Keratinocyte (primary cell): ENCODE results near the gene TET1. TPM values are rescaled to one million over a fixed set of nuclear protein-coding genes. Genes with fewer than 3 reads are reported as not detected.
"Not testable (repeated sequence)": the region's sequence is repeated elsewhere in the genome, so short reads cannot be mapped to it uniquely, and the experiment has no call there.

ENCODE experiments used
- DNase-seq: peaks from one replicate; pipeline ENCODE4 v3.0.0-alpha.2; 2011; ENCODE audit warnings: low read depth, missing footprints, low spot score
- FAIRE-seq: peaks from 2 replicates; lab custom pipeline; 2011; peaks lifted over from hg19 to GRCh38; lab: Jason Lieb, UNC
- H2AFZ ChIP-seq: 2 replicates; pipeline ENCODE4 v1.6.0; 2012; ENCODE audit warnings: low read length, control low read depth, inconsistent platforms; ENCODE audit not compliant: control insufficient read depth
- H3K27ac ChIP-seq: 2 replicates; pipeline ENCODE4 v1.5.1; 2011; ENCODE audit warnings: low read length; ENCODE audit not compliant: control insufficient read depth, insufficient read depth
- H3K27me3 ChIP-seq: 3 replicates; pipeline ENCODE4 v1.6.0; 2011; ENCODE audit warnings: low read length; ENCODE audit not compliant: control insufficient read depth, insufficient read depth; ENCODE audit errors: extremely low read depth
- H3K36me3 ChIP-seq, 2 experiments: 2 replicates in 1 of 2; 3 replicates in 1 of 2; pipeline ENCODE4 v1.5.1; 2011; ENCODE audit warnings: low read length in 2 of 2, mild to moderate bottlenecking in 1 of 2; ENCODE audit not compliant: control insufficient read depth in 2 of 2, insufficient read depth in 2 of 2; ENCODE audit errors: extremely low read depth in 1 of 2
- H3K4me1 ChIP-seq: 3 replicates; pipeline ENCODE4 v1.5.1; 2011; ENCODE audit warnings: low read length; ENCODE audit not compliant: control insufficient read depth, insufficient read depth; ENCODE audit errors: extremely low read depth
- H3K4me2 ChIP-seq: 3 replicates; pipeline ENCODE4 v1.6.0; 2011; ENCODE audit warnings: low read depth, low read length; ENCODE audit not compliant: control insufficient read depth, insufficient read depth; ENCODE audit errors: extremely low read depth
- H3K4me3 ChIP-seq, 3 experiments: fragments of 200-600 bp in 1 of 3; sonication (generic) in 1 of 3; 2 replicates in 2 of 3; 3 replicates in 1 of 3; pipeline ENCODE4 v1.5.1; 2011 to 2016; ENCODE audit warnings: low read length in 3 of 3, mild to moderate bottlenecking in 3 of 3, control low read depth in 2 of 3, inconsistent platforms in 1 of 3, low read depth in 1 of 3, mixed read lengths in 1 of 3, mixed run types in 1 of 3, moderate library complexity in 1 of 3; ENCODE audit not compliant: control insufficient read depth in 2 of 3, insufficient read depth in 2 of 3; ENCODE audit errors: extremely low read depth in 1 of 3
- H3K79me2 ChIP-seq: 2 replicates; pipeline ENCODE4 v1.6.0; 2012; ENCODE audit warnings: low read length; ENCODE audit not compliant: control insufficient read depth, insufficient read depth
- H3K9ac ChIP-seq: 3 replicates; pipeline ENCODE4 v1.6.0; 2011; ENCODE audit warnings: low read length; ENCODE audit not compliant: control insufficient read depth, insufficient read depth; ENCODE audit errors: extremely low read depth
- H3K9me1 ChIP-seq: 3 replicates; pipeline ENCODE4 v1.6.0; 2011; ENCODE audit warnings: low read length; ENCODE audit not compliant: control insufficient read depth, insufficient read depth; ENCODE audit errors: extremely low read depth
- H3K9me3 ChIP-seq: 2 replicates; pipeline ENCODE4 v1.5.1; 2012; ENCODE audit warnings: low read depth, low read length; ENCODE audit not compliant: control insufficient read depth
- H4K20me1 ChIP-seq: 3 replicates; pipeline ENCODE4 v1.6.0; 2011; ENCODE audit warnings: low read length; ENCODE audit not compliant: control insufficient read depth, insufficient read depth; ENCODE audit errors: extremely low read depth
- CTCF ChIP-seq, 3 experiments: IDR thresholded peaks in 1 of 3; conservative IDR thresholded peaks in 1 of 3; optimal IDR thresholded peaks in 1 of 3; 2 replicates in 2 of 3; 3 replicates in 1 of 3; pipeline versions ENCODE3 to v1.5.1; 2011; ENCODE audit warnings: low read length in 3 of 3, mild to moderate bottlenecking in 3 of 3, moderate library complexity in 2 of 3, control low read depth in 1 of 3, inconsistent platforms in 1 of 3; ENCODE audit not compliant: insufficient read depth in 2 of 3; ENCODE audit errors: extremely low read depth in 1 of 3
- EZH2 ChIP-seq: IDR thresholded peaks from one replicate; pipeline ENCODE4 v1.6.1; 2012; ENCODE audit warnings: inconsistent platforms, mild to moderate bottlenecking, low read length, moderate library complexity
- dilution Hi-C: fragments of 300-500 bp; cut with MboI; formaldehyde crosslinking; loops from one replicate; pipeline ENCODE4 v1.7.0; 2020; ENCODE audit warnings: low sequenced_read_pairs; ENCODE audit not compliant: extremely low pct_ligation_motif_present
- polyA plus RNA-seq, 5 experiments: library from polyadenylated mRNA; depleted of rRNA in 3 of 5; stranded (reverse) in 3 of 5; stranded (forward) in 1 of 5; unstranded in 1 of 5; fragments of >200 nt; gene quantifications; 1 replicate in 1 of 5; 2 replicates in 3 of 5; 3 replicates in 1 of 5; pipeline versions ENCODE4 v1.2.1 to v1.2.3, GENCODE V29; 2011 to 2012; ENCODE audit warnings: missing spikeins in 2 of 5, low read depth in 1 of 5, low replicate concordance in 1 of 5

The TET1 gene
- polyA plus RNA-seq, 1 donor (not counting 4 experiments of a cell fraction or from before 2014, with no cell fraction given), result 0.08 TPM

GRCh38 chr10:68617691-68618090 is 57.6 kb downstream of the TET1 start:
- H3K4me1 ChIP-seq, DNase-seq, H3K27me3 ChIP-seq, H4K20me1 ChIP-seq, H3K9ac ChIP-seq, H3K4me2 ChIP-seq, H3K9me1 ChIP-seq, H3K79me2 ChIP-seq, H3K4me3 ChIP-seq, FAIRE-seq, dilution Hi-C loops, H3K27ac ChIP-seq, H2AFZ ChIP-seq, H3K9me3 ChIP-seq, H3K36me3 ChIP-seq: not testable (repeated sequence)

- no peaks in the 10 kb centered on the region for H3K27me3 ChIP-seq
- no peaks in the 10 kb centered on the region for H3K9me1 ChIP-seq
- no peaks in the 10 kb centered on the region for H3K36me3 ChIP-seq
- H3K4me3 ChIP-seq, result no peak overlapping the region
- no peak for DNase-seq
- no peak overlapping the region for H3K27ac ChIP-seq
- H3K4me1 ChIP-seq, result no peaks in the 10 kb centered on the region
- no peak for FAIRE-seq
- TF ChIP-seq CTCF (optimal IDR thresholded peaks at IDR 0.05 in 1 of 3, IDR thresholded peaks at IDR 0.05 in 1 of 3, conservative IDR thresholded peaks at IDR 0.05 in 1 of 3; ENCODE audit: extremely low read depth in 1 of 3, insufficient read depth in 2 of 3, low read length in 3 of 3) (no peak), EZH2 (no peak)
- no peaks in the 10 kb centered on the region for H3K79me2 ChIP-seq
- H2AFZ ChIP-seq, result no peak overlapping the region
- dilution Hi-C loops, result no loop called here
- no peak overlapping the region for H3K4me2 ChIP-seq
- H3K9ac ChIP-seq, result no peak overlapping the region
- H4K20me1 ChIP-seq, result no peaks in the 10 kb centered on the region
- H3K9me3 ChIP-seq, result no peaks in the 10 kb centered on the region
These were observed 58.1 kb downstream of the TET1 start for GRCh38 chr10:68618234-68618633.

- no peaks in the 10 kb centered on the region for H3K4me1 ChIP-seq
- DNase-seq, result no peak
- no peak overlapping the region for H3K9ac ChIP-seq
- no peaks in the 10 kb centered on the region for H3K27me3 ChIP-seq
- FAIRE-seq, result no peak
- no peaks in the 10 kb centered on the region for H3K9me3 ChIP-seq
- H2AFZ ChIP-seq, result no peak overlapping the region
- H3K27ac ChIP-seq, result no peak overlapping the region
- no peaks in the 10 kb centered on the region for H3K9me1 ChIP-seq
- dilution Hi-C loops, result no loop called here
- TF ChIP-seq CTCF (optimal IDR thresholded peaks at IDR 0.05 in 1 of 3, IDR thresholded peaks at IDR 0.05 in 1 of 3, conservative IDR thresholded peaks at IDR 0.05 in 1 of 3; ENCODE audit: extremely low read depth in 1 of 3, insufficient read depth in 2 of 3, low read length in 3 of 3), result no peak
- no peaks in the 10 kb centered on the region for H3K36me3 ChIP-seq
- H3K4me2 ChIP-seq, result no peak overlapping the region
- H4K20me1 ChIP-seq, result no peaks in the 10 kb centered on the region
- H3K4me3 ChIP-seq, result no peak overlapping the region
- H3K79me2 ChIP-seq, result no peaks in the 10 kb centered on the region
These were observed 59.5 kb downstream of the TET1 start for GRCh38 chr10:68619595-68619994.
